ENCODE measurements around the gene ZNF419.
A peak's percentile ranks its signal among the peaks of the same experiment; 100 is the strongest.
"Not testable (repeated sequence)": the region's sequence is repeated elsewhere in the genome, so short reads cannot be mapped to it uniquely, and the experiment has no call there.

Gene ZNF419

DNA sequence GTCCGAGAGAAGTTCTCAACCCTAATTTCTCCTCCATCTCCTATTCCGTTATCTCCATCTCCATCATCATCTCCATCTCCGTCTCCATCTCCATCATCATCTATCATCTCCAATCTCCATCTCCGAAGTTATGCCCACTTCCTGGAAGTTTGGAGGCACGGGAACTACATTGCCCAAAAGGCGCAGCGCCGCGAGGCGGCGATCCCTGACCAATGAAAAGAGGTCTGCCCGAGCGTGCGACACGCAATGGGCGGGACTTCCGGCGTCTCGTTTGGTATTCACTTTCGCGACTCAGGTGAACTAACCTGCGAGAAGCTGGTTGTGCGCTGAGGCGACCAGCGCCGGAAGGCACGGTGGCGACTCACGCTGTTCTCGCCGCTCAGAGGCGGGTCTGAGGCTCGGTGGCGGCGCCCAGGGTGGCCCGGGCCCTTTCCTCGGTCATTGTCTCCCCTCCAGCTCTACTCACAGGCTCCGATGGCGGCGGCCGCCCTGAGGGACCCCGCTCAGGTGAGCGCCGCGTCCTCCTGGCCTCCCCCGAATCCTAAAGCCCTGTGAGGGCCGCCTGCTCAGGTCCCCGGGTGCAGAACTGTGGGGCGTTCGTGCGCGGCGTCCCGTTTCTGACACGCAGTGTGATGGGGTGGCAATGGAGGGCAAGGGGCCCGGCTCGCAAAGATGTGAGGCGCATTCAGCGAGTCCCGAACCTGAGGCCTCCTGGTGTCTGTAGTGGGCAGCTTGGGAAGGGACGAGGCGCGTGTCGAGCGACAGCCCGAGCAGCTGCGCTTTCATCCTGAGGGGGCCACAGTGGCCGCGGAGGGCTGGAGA, at the start of gene ZNF419:
Gene ZNF419 (plus strand): TSS at position 274 of the 822 bp plus-strand sequence. CDS start 201 bp downstream, at position 475.
- peak; percentile 60 for DNase-seq

DNA sequence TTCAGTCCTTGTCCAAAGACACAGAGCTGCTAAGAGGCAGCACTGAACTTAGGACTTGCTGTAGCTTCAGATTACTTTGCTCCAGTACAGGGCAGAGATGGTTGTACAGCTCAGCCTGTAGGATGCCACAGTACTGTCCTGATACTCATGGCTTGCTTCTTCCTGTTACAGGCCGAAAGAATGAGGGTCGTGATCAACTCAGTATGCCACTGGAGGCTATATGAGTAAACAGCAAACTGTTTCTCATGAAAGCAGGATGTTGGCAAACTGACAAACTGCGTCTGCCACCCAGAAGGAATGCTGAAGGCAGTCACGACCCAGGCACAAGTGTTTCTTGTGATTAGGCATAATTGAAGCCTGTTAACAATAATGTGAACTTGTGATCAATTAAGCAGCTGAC, 49.6 kb upstream of the ZNF419 start:
- DNase-seq: no peak

DNA sequence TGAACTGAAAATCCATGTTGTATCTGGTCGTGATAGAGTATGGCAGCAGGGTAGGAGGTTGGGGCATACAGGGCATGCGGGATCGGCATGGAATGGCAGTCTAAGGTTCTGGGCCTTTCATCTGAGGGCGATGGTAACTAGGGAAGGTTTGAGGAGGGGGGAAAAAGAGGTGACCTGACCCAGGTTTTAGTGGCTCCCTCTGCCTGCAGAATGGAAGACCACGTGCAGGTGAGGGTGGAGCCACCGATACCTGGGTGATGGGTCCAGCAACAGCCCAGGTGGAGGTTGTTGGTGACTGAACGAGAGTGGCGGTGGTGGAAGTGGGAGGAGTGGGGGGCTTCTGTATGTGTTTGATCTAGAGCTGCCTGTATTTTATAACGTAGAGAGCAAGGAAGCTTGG, 48.6 kb upstream of the ZNF419 start:
- DNase-seq: no peak

DNA sequence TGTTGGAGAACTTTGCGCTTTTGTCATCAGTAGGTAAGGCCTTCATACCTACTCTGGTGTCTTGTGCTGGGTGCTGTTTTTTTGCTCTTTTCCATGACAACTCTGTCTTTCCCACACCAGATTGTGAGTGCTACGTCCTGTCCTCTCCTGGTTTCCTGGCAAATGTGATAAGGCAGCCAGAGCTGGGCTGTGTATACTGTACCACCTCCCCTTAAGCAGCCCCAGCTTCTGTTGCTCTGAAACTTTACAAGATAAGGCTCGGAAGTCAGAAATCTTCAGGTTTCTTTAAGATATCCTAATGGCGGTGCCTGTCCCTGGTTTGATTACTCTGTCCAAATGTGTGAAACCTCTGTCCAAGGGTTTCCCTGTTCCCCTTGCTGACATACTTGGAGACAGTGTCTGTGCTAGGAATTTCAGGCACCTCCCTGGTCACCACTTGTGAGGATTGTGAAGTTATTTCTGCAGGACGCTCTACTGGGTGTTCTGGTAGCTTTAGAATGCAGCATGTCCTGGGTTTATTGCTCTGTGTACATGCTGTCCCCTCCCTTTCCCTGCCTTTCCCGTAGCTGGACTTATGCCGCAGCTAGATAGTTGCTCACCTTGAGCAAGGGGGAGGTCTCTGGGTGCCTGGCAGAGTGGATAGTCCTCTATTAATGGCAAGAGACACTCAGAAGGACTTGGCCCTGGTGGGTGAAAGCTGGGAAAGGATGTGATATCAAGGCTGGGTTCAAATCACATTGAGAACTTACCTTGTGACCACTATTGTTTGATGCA, 45.4 kb upstream of the ZNF419 start:
- DNase-seq: no peak

DNA sequence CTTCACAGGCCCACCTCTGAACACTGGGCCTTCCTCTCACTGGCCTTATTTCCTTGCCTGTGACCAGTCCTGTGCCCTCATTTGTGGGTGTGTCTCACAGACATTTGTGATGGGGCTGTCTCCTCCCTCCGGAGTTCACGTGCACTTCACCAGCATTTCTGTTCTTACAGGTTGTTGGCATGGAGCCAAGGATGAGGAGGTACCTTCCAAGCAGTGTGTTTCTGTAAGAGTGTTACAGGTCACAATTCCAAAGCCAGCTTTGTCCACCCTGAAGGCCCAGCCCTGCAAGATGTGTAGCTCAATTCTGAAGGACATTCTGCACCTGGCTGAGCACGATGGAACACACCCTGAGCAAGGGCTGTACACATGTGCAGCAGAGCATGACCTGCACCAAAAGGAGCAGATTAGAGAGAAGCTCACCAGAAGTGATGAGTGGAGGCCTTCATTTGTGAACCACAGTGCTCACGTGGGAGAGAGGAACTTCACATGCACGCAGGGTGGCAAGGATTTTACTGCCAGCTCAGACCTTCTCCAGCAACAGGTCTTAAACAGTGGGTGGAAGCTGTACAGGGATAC, 44.3 kb upstream of the ZNF419 start:
- no peak for DNase-seq

DNA sequence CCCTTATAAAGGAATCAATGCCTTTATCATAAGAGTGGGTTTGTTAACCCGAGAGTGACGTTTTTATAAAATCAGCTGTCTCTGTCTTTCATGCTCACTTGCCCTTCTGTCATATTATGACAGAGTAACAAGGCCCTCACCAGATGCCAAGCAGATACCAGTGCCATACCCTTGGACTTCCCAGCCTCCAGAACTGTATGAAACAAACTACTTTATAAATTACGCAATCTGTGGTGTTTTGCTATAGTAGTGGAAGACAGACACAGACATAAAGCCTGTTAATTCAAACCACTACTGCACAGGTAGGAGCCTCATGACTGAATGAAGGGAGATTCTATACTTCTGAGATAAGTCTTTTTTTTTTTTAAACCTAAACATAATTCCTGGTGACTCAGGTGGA, 35.2 kb upstream of the ZNF419 start:
- DNase-seq: no peak

DNA sequence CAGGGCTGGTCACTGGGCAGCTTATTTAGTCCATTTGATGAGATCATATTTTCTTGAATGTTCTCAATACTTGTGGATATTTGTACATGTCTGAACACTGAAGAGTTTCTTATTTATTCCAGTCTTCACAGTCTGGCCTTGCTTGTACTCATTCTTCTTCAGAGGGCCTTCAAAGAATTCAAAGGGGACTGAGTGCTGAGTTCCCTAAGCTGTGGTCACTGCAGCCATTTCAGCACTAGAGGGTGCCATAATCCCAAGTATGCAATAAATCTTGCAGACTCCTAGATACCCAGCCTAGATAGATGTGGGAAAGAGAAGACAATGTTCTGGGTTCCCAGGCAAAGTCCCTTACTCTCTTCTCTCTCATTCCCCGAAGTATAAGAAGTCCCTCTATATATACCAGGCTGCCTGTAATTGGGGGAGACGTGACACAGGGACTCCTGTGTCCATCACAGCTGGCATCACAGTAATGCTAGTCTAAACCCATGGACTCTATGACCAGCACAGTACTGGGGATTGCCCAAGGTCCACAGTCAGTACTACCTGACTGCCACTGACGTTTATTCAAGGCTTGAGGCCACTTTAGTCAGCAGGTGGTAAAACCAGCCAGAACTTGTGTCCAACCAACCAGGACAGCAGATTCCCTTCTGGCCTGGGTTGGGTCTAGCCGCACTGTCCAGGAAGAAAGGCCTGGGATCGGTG, 21.7 kb upstream of the ZNF419 start:
- no peak for DNase-seq

DNA sequence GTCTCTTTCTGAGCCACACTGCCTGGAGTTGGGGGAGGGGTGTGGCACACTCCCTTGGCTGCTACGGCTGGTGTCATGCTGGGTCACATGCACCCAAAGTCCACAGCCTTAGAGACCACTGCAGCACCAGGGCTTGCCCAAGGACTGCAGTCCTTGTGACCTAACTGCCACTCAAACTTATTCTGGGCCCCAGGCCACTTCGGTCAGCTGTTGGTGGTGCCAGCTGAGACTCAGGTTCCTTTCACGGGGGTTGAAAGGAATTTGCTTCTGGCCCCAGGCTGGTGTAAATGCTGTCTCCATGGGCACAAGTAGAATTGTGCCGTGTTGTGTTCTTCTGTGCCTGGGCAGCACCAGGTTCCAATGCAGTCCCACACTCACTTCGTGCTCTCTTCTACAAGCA, 21.1 kb upstream of the ZNF419 start:
- no peak for DNase-seq

DNA sequence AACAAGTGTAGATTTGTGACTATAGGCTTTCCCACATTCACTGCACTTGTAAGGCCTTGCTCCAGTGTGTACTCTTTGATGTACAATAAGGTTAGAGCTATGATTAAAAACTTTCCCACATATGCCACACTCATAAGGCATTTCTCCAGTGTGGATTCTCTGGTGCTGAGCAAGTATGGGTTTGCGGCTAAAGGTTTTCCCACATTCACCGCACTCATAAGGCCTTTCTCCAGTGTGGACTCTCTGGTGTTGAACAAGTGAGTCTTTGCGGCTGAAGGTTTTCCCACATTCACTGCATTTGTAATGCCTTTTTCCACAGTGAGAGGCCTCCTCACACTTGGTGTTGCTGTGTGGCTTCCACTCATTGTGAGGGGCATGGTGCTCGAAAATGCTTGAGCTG, 13.9 kb upstream of the ZNF419 start:
- DNase-seq: no peak

DNA sequence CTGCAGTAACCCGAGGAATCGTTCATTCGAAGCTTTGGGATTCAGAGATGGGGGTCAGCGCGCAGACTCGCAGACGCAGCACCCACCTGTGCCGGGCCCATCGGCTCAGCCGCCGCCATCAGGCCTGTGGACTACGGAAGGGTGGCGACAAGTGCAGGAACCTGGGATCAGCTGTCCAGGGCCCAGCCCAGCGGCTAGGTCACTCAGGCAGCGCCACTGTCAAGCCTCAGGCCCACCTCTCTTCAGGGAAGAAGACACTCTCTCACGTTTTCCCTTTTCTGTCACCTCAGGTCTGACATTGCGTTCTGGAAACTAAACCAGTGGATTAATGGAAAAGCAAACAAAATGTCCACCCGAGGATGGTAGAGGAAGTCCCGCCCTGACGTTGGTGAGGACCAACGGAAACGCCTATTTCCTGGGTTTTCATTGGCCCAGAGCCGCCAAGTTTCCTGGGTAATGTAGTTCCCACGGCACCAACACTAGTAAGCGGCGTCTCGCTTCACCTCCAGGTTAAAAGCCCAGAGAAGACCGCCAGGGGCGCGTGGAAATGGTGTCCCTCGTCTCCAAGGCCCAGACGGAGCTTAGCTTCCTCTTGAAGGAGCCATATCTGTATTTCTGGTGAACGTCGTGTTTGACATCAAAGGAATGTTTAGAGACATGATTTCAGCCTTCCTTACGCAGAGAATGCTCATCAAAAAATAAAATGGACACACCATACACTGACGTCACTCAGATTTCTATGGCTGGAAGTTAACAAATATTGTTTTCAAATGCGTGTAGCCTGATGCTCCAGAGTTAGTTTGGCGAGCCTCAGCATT, 10.2 kb upstream of the ZNF419 start, which contains the start of gene ZNF772:
Gene ZNF772 (minus strand): TSS at position 376 of the 818 bp plus-strand sequence. CDS start 257 bp downstream, at position 119.
- DNase-seq: peak; percentile 91

DNA sequence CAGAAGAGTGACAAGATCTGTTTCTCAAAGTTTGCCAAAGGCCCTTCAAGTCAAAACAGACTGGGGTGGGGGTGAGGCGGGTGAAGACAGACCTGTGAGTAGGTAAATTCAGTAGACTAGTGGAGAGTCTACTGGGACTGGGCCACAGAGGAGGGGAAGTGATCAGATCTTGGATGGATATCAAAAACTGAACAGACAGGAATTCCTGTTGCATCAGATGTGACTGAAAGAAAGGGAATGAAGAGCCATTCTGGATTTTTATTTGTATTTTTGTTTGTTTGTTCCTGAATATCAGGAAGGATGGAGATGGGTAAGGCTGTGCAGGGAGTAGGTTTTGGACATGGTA, 722 bp downstream of the ZNF419 start:
- DNase-seq: not testable (repeated sequence)

DNA sequence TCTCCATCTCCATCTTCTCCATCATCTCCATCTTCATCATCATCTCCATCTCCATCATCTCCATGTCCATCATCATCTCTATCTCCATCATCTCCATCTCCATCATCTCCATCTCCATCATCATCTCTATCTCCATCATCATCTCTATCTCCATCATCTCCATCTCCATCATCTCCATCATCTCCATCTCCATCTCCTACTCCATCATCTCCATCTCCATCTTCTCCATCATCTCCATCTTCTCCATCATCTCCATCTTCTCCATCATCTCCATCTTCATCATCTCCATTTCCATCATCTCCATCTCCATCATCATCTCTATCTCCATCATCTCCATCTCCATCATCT, 11.8 kb downstream of the ZNF419 start:
- DNase-seq: not testable (repeated sequence)

DNA sequence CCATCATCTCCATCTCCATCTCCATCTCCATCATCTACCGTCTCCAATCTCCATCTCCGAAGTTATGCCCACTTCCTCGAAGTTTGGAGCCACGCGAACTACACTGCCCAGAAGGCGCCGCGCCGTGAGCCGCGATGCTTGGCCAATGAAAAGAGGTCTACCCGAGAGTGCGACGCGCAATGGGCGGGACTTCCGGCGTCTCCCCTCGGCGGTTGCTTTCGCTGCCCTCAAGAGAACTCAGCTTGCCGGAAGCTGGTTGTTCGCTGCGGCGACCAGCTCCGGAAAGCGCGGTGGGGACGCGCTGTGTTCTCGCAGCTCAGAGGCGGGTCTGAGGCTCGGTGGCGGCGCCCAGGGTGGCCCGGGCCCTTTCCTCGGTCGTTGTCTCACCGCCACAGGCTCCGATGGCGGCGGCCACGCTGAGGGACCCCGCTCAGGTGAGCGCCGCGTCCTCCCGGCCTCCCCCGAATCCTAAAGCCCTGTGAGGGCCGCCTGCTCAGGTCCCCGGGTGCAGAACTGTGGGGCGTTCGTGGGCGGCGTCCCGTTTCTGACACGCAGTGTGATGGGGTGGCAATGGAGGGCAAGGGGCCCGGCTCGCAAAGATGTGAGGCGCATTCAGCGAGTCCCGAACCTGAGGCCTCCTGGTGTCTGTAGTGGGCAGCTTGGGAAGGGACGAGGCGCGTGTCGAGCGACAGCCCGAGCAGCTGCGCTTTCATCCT, 12.3 kb downstream of the ZNF419 start, which contains the start of gene ZNF773:
Gene ZNF773 (plus strand): TSS at position 259 of the 716 bp plus-strand sequence. CDS start 143 bp downstream, at position 402.
- DNase-seq: peak; percentile 86

DNA sequence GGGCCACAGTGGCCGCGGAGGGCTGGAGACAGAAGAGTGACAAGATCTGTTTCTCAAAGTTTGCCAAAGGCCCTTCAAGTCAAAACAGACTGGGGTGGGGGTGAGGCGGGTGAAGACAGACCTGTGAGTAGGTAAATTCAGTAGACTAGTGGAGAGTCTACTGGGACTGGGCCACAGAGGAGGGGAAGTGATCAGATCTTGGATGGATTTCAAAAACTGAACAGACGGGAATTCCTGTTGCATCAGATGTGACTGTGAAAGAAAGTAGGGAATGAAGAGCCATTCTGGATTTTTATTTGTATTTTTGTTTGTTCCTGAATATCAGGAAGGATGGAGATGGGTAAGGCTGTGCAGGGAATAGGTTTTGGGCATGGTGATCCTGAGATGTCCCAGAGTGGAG, 12.8 kb downstream of the ZNF419 start:
- DNase-seq: not testable (repeated sequence)

DNA sequence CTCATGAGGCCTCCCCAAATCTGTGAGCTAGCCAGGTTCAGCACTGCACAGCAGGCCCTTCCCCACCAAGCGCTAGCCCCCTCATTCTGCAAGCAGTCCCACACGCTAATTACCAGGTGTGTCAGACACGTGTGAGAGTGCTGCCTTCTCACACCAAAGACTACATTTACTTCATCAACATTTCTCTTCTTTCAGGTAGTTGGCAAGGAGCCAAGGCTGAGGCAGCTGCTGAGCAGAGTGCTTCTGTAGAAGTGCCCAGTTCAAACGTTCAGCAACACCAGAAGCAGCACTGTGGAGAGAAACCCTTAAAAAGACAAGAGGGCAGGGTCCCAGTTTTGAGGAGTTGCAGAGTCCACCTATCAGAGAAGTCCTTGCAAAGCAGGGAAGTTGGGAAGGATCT, 18.6 kb downstream of the ZNF419 start:
- no peak for DNase-seq

DNA sequence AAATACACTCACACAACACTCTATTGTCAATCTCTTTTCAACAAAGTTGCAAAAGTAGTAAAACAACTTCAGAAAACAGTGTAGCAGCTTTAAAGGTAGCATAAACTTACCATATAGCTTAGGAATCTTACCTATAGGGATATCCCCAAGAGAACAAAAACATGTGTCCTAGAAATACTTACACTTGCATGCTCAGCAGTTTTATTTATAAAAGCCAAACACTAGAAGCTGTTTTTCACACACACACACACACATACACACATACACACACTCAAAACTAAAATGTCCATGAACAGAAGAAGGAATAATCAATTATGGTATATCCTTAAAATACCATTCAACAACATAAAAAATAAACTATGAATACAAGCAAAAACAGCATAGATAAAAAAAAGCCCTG, 23.9 kb downstream of the ZNF419 start:
- no peak for DNase-seq

DNA sequence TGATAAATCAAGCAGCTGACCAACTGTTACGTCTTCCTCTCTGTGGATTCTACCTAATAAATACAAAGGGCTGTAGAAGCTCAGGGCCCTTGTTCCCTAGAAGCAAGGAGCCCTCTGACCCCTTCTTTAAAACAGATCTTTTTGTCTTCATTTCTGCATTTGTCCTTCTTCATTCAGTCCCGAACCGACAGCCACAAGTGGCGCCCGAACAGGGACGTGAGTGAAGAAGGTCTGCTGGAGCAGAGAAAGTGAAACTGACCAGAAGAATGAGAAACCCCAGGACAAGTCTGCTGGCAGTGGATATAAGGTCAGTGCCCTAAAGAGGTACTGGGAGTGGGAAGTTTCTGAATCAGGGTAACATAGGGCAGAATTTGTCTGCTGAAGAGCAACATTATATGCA, 25.3 kb downstream of the ZNF419 start:
- no peak for DNase-seq

DNA sequence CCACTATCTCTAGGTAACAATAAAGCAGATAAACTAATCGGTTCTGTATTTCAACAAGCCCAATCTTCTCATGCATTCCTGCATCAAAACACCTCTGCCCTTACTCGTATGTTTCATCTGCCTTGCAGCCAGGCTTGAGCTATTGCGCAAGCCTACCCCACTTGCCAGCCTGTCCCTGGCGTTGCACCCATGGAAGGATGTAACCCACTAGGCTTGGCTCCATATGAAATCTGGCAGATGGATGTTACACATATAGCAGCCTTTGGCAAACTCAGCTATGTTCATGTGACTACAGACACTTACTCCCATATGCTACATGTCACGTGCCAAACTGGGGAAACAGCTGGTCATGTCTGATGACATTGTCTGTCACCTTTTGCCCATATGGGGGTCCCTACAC, 27.7 kb downstream of the ZNF419 start:
- no peak for DNase-seq

DNA sequence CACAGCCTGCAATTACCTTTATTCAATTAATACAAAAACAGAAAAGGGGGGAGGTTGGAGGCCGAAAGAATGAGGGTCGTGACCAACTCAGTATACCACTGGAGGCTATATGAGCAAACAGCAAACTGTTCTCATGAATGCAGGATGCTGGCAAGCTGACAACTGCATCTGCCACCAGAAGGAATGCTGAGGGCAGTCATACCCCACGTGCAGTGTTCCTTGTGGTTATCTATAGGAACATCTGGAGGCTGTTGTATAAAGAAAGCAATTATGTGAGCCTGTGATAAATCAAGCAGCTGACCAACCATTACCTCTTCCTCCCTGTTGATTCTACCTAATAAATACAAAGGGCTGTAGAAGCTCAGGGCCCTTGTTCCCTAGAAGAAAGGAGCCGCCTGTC, 30.5 kb downstream of the ZNF419 start:
- not testable (repeated sequence) for DNase-seq

DNA sequence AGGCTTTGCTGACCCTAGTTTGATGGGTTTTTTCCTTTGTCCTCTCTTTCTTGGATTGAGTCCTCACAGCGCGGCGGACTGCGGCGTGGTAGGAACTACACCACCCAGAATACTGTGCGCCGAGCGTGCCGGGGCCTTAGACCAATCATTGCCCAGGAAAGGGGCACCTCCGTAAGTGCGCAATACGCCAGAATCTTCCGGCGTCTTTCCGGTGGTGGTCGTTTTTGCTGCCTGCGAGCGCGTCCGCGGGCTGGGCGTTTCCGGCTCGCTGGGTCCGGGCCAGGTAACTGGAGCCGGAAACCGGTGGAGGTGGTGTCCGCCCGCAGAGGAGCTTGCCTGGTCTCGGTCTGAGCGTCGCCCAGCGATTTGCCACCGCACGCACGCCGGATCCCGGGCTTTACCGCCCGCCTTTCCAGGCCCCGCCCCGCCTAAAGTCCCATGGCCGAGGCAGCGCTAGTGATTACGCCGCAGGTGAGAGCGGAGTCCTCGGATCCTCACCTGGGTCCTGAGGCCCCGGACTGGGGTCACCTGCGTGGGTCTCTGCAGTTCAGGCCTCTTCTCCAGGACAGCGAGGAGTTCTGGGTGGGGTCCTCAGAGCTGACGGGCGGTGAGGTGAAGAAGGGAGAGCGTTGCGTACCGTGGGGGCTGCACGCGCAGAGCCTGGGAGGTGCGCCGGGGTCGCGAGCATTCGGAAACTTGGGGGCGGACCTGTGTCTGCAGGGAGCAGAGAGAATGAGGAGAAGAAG, 39.8 kb downstream of the ZNF419 start, which contains the start of gene ZNF549:
Gene ZNF549 (plus strand): TSS at position 221 of the 746 bp plus-strand sequence. CDS start 218 bp downstream, at position 439.
- DNase-seq: peak; percentile 83

Measured in NCI-H1092 (cell line).